Psoas muscle (tissue), 8 donors: ENCODE data around the gene BBS9. TPM values are rescaled to one million over a fixed set of nuclear protein-coding genes. Genes with fewer than 3 reads are reported as not detected.
A peak's percentile ranks its signal among the peaks of the same experiment; 100 is the strongest.

Experiments
- ATAC-seq, 4 donors: fragments of 200-7000 bp; cut with Tn5 transposase; one replicate each; pipeline ENCODE4 v1.9.1; 2020; ENCODE audit warnings: moderate library complexity in 3 of 4, mild to moderate bottlenecking in 2 of 4
- DNase-seq, 2 donors: peaks; one replicate each; pipeline ENCODE4 v3.0.0-alpha.2; 2020
- H3K27ac ChIP-seq: fragments of 200-600 bp; one replicate; pipeline ENCODE4 v1.8.0; 2022
- H3K27me3 ChIP-seq, 3 donors: fragments of 200-600 bp in 1 of 3; one replicate each; pipeline versions ENCODE4 v1.6.1 to v1.8.0; 2013 to 2022; ENCODE audit warnings: low read length in 2 of 3, mild to moderate bottlenecking in 2 of 3, moderate library complexity in 1 of 3; ENCODE audit not compliant: insufficient read depth in 3 of 3
- H3K36me3 ChIP-seq, 2 donors: fragments of 200-600 bp in 1 of 2; one replicate each; pipeline versions ENCODE4 v1.6.1 to v1.8.0; 2013 to 2022; ENCODE audit warnings: low read depth in 1 of 2, mild to moderate bottlenecking in 1 of 2, moderate library complexity in 1 of 2; ENCODE audit not compliant: insufficient read depth in 1 of 2
- H3K4me1 ChIP-seq: fragments of 200-600 bp; one replicate; pipeline ENCODE4 v1.8.0; 2022
- H3K4me3 ChIP-seq: fragments of 200-600 bp; one replicate; pipeline ENCODE4 v1.8.0; 2022; ENCODE audit warnings: mild to moderate bottlenecking
- H3K9me3 ChIP-seq: fragments of 200-600 bp; one replicate; pipeline ENCODE4 v1.8.0; 2022
- CTCF ChIP-seq: fragments of 200-600 bp; IDR thresholded peaks from one replicate; pipeline ENCODE4 v1.8.0; 2022; ENCODE audit warnings: antibody characterized with exemption
- WGBS, 3 donors: extraction: QIAGEN DNeasy Blood & Tissue Kit; methylation state at CpG; one replicate each; pipeline versions ENCODE4 v1.1.6 to v1.1.7; 2013; 5-methylcytosine and 5-hydroxymethylcytosine counted together
- intact Hi-C, 2 donors: fragments of 100-400 bp; cut with DNase I; formaldehyde crosslinking; loops; one replicate each; pipeline versions ENCODE4 v1.11.0 to v1.14.2; 2022
- polyA plus RNA-seq, 3 donors: library from polyadenylated mRNA; stranded (reverse); fragments of 200-250 nt; gene quantifications; one replicate each; pipeline ENCODE4 v1.2.3, GENCODE V29; 2013
- total RNA-seq, 4 donors: library from RNA; stranded (reverse); fragmentation: NEBNext Ultra II Directional in 2 of 4; extraction: Animal tissue kit (Norgen Biotek cat#: 25700) in 2 of 4; gene quantifications; one replicate each; pipeline versions ENCODE4 v1.2.1 to v1.2.4, GENCODE V29; 2021 to 2023
- donor health status: healthy with polysubstance abuse.
- donor health status: DM: no; HTN: no; CAD: no; lungs with moderate emphysema.
- donor health status: Bipolar disorder and iron deficiency.
- donor health status: healthy.
- donor health status: DM: yes; HTN: yes; CAD: no.
- donor health status: DM: no; HTN: no; CAD: no.
- donor health status: DM: no; HTN: no; CAD: no.
- donor health status: DM: yes; HTN: yes; CAD: no.

Gene BBS9
- total and polyA plus RNA-seq, 7 donors, result 2.7 to 7.3 (median 4.1) TPM

- WGBS, 3 donors, result 0% methylated on average over 10 of the region's 10 CpGs
- H3K9me3 ChIP-seq, result no peaks in the 10 kb centered on the region
- peak in 1 of 4 donors; percentile 20 for ATAC-seq
- DNase-seq, result no peak
- intact Hi-C loops, result loop anchor here (5.0 to 10.0 kb wide), 5 partner anchors 41 to 334 kb away; partner anchors contain the start of gene NT5C3A (in 1 of the 2)
- H3K36me3 ChIP-seq, result no peaks in the 10 kb centered on the region
- peak overlapping the region; percentile 80 for H3K27ac ChIP-seq
- H3K4me3 ChIP-seq, result peak overlapping the region; percentile 96
- TF ChIP-seq CTCF, result no peak
- H3K27me3 ChIP-seq, result no peaks in the 10 kb centered on the region
- peaks cover 37% of the 10 kb centered on the region for H3K4me1 ChIP-seq
Measured at GRCh38 chr7:33108554-33109004, 20.8 kb upstream of the BBS9 start.

GRCh38 chr7:33109005-33109757 is 20.2 kb upstream of the BBS9 start, which contains the start of gene RP9:
Gene RP9, minus strand, starts transcription at chr7:33109404. Its CDS starts 32 bp downstream, at chr7:33109372.
- WGBS, 3 donors, result 0 to 1% (median 0%) methylated on average over 38 to 100 of the region's 100 CpGs
- H3K4me1 ChIP-seq, result peaks cover 37% of the 10 kb centered on the region

GRCh38 chr7:33109758-33110238 is 19.6 kb upstream of the BBS9 start:
- intact Hi-C loops, result loop anchor here (5.0 to 10.0 kb wide), 5 partner anchors 42 to 335 kb away; partner anchors contain the start of gene NT5C3A (in 1 of the 2)
- Histone ChIP-seq H3K4me3 (peak overlapping the region; percentile 96), H3K27me3 (no peaks in the 10 kb centered on the region), H3K36me3 (no peaks in the 10 kb centered on the region), H3K9me3 (no peaks in the 10 kb centered on the region), H3K27ac (peak overlapping the region; percentile 18), H3K4me1 (peaks cover 33% of the 10 kb centered on the region)
- DNase-seq (no peak), ATAC-seq (no peak)
- whole genome bisulfite sequencing, 3 donors, result 16 to 20% (median 17%) methylated on average over 11 of the region's 11 CpGs
- no peak for TF ChIP-seq CTCF

More at GRCh38 chr7:33109005-33109757, 20.2 kb upstream of the BBS9 start, which contains the start of gene RP9:
- intact Hi-C loops, result loop anchor here (5.0 to 10.0 kb wide), 5 partner anchors 42 to 334 kb away; partner anchors contain the start of gene NT5C3A (in 1 of the 2)
- peak; percentile 90 to 95 (median 92) for ATAC-seq
- Histone ChIP-seq H3K27ac (peak within 1 kb of the TSS; percentile 80), H3K9me3 (no peaks in the 10 kb centered on the region), H3K36me3 (no peaks in the 10 kb centered on the region), H3K27me3 (no peaks in the 10 kb centered on the region), H3K4me3 (peak within 1 kb of the TSS; percentile 96)
- peak; percentile 73 for TF ChIP-seq CTCF
- peak; percentile 73 to 84 for DNase-seq

GRCh38 chr7:33111614-33112013 is 17.8 kb upstream of the BBS9 start:
- WGBS, 3 donors, result 68 to 72% (median 72%) methylated on average over 3 of the region's 3 CpGs
- DNase-seq, result no peak
- peaks cover 16% of the 10 kb centered on the region for H3K4me1 ChIP-seq
- no peak overlapping the region for H3K4me3 ChIP-seq
- intact Hi-C loops, result no loop called here
- ATAC-seq, result no peak
- H3K27ac ChIP-seq, result no peak overlapping the region
- no peaks in the 10 kb centered on the region for H3K36me3 ChIP-seq
- no peaks in the 10 kb centered on the region for H3K9me3 ChIP-seq
- TF ChIP-seq CTCF, result no peak
- no peaks in the 10 kb centered on the region for H3K27me3 ChIP-seq
